Anterior cingulate cortex (tissue), 58 donors: ENCODE data around the gene GRK1.

Experiments used
- DNase-seq, 58 donors: peaks; one replicate each; lab custom pipeline; 2025; lab: John Stamatoyannopoulos, UW

GRK1 gene

DNA sequence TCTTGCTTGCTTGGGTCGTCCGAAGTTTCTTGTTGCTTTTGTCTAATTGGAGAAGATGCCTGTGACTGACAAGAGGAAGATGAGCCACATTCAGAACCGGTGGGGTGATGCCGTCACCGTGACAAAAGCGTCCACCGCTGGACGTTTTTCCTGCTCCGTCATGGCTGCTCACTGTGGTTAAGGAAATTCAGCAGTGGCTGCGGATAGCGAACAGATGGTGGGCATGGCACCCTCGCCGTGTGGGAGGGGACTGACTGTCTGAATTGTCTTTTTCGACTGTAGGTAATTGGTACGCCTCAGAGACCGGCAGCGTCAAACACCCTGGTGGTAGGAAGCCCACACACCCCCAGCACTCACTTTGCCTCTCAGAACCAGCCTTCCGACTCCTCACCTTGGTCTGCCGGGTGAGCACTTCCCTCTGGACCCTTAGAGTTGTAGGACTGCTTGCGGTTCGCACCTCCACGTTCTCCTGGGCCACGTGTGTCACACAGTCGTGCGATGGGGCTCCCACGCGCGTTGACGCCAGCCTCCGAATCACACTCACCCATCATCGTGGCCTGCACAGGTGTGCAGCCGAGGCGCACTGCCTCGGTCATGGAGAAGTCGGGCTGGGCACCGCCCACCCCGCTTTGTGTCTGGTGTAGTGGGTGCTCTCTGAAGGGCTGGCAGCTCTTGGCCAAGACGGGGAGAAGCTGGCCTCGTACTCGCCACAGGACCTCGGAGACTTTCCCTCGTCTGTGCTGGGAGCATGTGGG lies 35.5 kb upstream of the GRK1 start:
- peak in 2 of 58 donors; percentile 5 to 15 for DNase-seq

DNA sequence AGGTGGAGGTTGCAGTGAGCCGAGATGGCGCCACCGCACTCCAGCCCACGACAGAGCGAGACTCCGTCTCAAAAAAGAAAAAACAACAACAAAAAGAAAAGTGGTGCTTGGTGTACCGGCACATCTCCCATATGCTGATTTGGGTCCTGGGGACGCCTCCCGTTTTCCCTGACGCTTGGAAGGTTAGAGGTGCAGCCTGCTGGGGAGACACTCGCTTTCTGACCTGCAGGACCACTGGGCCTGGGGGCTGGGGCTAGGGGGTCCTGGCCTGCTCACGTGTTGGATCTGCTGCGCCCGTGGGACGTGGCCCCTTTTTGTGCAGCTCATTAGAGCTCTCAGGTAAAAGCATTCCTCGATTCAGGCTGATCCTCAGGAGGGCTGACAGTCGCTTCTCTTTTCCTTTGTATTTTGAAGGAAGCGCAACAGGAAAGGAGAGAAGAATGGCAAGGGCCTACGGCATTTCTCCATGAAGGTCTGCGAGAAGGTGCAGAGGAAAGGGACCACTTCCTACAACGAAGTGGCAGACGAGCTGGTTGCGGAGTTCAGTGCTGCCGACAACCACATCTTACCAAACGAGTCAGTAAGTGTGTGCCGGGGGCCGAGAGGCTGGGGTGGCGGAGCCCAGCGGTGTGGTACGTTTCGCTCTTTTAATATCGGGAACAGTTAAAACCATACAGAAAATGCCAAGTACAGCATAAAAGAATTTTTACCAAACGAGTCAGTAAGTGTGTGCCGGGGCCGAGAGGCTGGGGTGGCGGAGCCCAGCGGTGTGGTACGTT lies 34.1 kb upstream of the GRK1 start:
- no peak for DNase-seq

DNA sequence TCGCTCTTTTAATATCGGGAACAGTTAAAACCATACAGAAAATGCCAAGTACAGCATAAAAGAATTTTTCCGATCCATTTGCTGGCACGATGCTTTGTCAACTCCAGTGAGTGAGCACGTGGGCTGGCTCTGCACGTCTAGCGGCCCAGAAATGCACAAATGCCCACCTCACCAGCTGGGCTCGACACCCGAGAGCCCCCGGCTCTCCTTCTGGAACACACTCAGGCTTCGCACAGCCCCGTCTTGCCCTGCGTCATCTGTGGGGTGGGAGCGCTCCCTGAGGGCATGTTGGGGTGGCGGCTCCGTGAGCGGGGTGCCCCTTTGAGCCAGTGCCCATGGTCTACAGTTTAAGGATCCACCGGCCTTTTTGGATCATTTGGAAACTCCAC lies 33.5 kb upstream of the GRK1 start:
- DNase-seq = no peak

GRCh38 chr13:113634279-113635047 lies 32.6 kb upstream of the GRK1 start:
- DNase-seq = no peak

- no peak for DNase-seq
These were observed 32.0 kb upstream of the GRK1 start for GRCh38 chr13:113635048-113635420.

DNA sequence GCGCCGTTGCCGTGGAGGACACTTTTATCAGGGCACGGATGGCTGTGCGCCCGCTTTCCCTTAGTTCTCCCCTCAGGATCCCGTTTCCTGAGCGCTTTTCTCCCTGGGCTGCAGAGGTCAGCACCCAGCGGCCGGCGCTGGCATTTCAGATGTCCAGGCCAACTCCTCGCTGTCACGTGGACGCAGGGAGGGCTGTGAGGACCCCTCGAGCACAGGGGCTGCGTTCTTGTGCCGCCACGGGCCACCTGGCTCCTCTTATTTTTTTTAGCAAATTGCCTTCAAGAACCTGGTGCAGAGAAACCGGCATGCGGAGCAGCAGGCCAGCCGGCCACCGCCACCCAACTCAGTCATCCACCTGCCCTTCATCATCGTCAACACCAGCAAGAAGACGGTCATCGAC lies 31.3 kb upstream of the GRK1 start:
- no peak for DNase-seq

- DNase-seq = no peak
These were observed 30.6 kb upstream of the GRK1 start for GRCh38 chr13:113636266-113636963.

DNA sequence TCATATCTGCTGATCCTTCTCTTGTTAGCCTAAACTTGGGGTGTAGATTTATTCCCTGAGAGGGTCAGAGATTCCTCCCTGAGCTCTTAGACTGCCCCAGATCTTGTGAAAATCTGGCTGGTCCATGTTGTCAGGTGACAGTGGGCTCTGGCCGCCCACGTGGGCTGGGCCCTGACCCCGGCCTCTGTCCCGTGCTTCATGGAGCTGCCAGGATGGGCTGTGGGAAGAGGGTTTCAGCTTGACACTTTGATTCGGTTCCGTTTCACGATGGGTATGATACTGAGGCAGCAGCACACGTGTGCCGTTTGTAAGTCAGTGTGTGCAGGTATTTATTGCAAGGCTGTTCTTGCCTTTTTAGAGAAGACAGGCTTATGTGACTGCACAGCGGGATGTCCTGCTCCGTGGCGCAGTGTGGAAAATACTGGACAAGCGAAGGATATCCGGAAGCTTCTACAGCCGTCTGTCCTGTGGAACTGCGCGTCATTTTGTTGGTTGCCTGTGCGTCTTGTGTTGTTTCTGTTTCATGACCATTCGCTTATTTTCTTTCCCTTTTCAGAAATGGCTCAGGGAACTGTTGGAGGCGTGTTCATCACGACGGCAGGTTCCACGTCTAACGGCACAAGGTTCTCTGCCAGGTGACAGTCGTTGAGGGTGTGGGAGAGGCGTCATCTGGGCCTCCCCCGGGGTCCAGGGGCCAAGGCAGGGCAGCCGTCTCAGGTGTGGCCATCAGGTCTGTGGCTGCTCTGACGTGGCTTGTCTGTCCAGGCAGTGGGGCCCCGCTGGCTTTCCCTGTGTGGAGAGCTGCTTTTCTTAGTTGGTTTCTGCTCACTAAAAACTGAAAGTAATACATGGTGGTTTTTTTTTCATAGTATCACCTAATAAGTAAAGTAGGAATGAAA lies 29.5 kb upstream of the GRK1 start:
- no peak for DNase-seq

- no peak for DNase-seq
These were observed 28.8 kb upstream of the GRK1 start for GRCh38 chr13:113638173-113638746.

GRCh38 chr13:113638806-113639205 lies 28.2 kb upstream of the GRK1 start:
- no peak for DNase-seq

GRCh38 chr13:113639616-113640262 lies 27.3 kb upstream of the GRK1 start:
- DNase-seq = peak in 2 of 58 donors; percentile 6 to 14

- DNase-seq = no peak
These were observed 25.6 kb upstream of the GRK1 start for GRCh38 chr13:113641426-113641825.

GRCh38 chr13:113642563-113642962 lies 24.5 kb upstream of the GRK1 start:
- DNase-seq = no peak

- no peak for DNase-seq
These were observed 23.4 kb upstream of the GRK1 start for GRCh38 chr13:113643593-113643992.

- DNase-seq = no peak
These were observed 22.2 kb upstream of the GRK1 start for GRCh38 chr13:113644800-113645199.

DNA sequence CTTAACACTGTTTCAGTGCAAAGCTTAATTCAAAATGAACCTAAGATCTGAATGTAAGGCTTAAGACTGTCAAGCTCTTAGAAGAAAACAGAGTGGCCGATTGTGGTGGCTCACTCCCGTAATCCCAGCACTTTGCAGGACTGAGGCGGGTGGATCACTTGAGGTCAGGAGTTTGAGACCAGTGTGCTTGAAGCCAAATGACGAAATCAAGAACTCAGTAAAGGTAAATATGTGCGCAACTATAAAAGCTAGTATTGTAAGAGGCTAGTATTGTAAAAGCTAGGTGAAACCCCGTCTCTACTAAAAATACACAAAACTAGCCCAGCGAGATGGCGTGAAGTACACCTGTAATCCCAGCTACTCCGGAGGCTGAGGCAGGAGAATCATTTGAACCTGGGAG lies 21.7 kb upstream of the GRK1 start:
- no peak for DNase-seq

DNA sequence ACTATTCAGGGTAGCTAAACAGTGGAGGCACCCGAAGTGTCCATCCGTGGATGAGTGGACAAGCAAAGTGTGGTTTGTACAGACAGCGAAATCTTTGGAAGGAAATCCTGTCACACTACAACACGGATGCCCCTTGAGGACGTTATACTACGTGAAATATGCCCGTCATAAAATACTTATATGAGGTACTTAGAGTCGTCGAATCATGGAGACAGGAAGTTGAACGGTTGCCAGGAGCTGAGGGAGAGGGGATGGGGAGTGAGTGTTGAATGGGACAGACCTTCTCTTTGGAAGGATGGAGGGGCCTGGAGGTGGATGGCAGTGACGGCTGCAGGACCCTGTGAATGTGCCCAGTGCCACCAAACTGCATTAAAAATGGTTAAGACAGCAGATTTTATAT lies 20.6 kb upstream of the GRK1 start:
- DNase-seq = no peak

GRCh38 chr13:113646921-113647340 lies 20.1 kb upstream of the GRK1 start:
- DNase-seq = no peak
